ENCODE measurements around the gene FBXW10.
"Not testable (repeated sequence)": the region's sequence is repeated elsewhere in the genome, so short reads cannot be mapped to it uniquely, and the experiment has no call there.

GRCh38 chr17:18803458-18804245 is 59.8 kb downstream of the FBXW10 start:
- TF ChIP-seq CTCF, POLR2AphosphoS5, POLR2A (IDR thresholded peaks at IDR 0.05): not testable (repeated sequence)
